ENCODE data around the gene DNER. TPM values are rescaled to one million over a fixed set of nuclear protein-coding genes. Genes with fewer than 3 reads are reported as not detected.

DNER gene
- total and polyA plus RNA-seq, 10 of the 15 experiments (the other 5 are each of a cell fraction or from before 2014, with no cell fraction given) = 0.04 to 0.08 (median 0.07) TPM; not detected in 7

DNA sequence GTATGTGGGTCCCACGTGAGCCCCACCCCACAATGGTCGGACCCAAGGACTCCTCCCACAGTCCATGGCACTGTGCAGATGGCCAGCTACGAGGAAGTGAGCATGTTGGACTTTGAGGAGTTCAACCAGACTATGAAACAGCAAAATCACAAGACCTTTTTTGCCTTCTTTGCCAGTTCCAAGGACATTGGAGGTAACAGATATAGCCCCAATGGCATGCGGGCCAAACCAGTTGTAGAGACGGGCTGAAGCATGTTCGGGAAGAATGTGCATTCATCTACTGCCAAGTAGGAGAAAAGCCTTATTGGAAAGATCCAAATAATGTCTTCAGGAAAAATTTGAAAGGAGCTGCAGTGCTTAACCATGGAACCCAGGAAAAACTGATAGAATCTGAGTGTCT lies 12.6 kb downstream of the DNER start:
- Histone ChIP-seq H3K4me1 (ENCODE audit: control insufficient read depth, insufficient read depth, low read length) (no peaks in the 10 kb centered on the region), H3K27ac (ENCODE audit: control insufficient read depth, insufficient read depth) (no peak overlapping the region), H3K4me3 (no peak overlapping the region), H2AFZ (ENCODE audit: control insufficient read depth, low read depth, low read length) (no peak overlapping the region), H3K9ac (ENCODE audit: control insufficient read depth, insufficient read depth, low read length) (no peak overlapping the region), H3K27me3 (replicated peaks in 1 of 2; ENCODE audit: control insufficient read depth in 2 of 2, insufficient read depth in 2 of 2, low read length in 1 of 2) (no peaks in the 10 kb centered on the region; a peak in 1 of 4 replicates), H3K79me2 (ENCODE audit: control insufficient read depth, insufficient read depth, low read length) (no peaks in the 10 kb centered on the region), H3K4me2 (ENCODE audit: control insufficient read depth, insufficient read depth) (no peak overlapping the region), H4K20me1 (ENCODE audit: control insufficient read depth, insufficient read depth) (no peaks in the 10 kb centered on the region), H3K36me3 (ENCODE audit: control insufficient read depth in 2 of 2, insufficient read depth in 2 of 2, low read length in 1 of 2) (no peaks in the 10 kb centered on the region), H3K9me3 (replicated peaks; ENCODE audit: control insufficient read depth, insufficient read depth, low read length) (no peaks in the 10 kb centered on the region)
- no TSS peak for BruUV-seq (replicated peaks)
- TF ChIP-seq TCF7 (IDR thresholded peaks at IDR 0.05; ENCODE audit: borderline replicate concordance) (no peak), SMC3 (IDR thresholded peaks at IDR 0.05; ENCODE audit: borderline replicate concordance, low read length) (no peak), NR2C1 (IDR thresholded peaks at IDR 0.05) (no peak), CHD2 (IDR thresholded peaks at IDR 0.05; ENCODE audit: borderline replicate concordance, low read depth, low read length) (no peak), KAT2A (conservative IDR thresholded peaks at IDR 0.05; ENCODE audit: control insufficient read depth, low read depth, low read length) (no peak)
- TF ChIP-seq, protein P1, sequence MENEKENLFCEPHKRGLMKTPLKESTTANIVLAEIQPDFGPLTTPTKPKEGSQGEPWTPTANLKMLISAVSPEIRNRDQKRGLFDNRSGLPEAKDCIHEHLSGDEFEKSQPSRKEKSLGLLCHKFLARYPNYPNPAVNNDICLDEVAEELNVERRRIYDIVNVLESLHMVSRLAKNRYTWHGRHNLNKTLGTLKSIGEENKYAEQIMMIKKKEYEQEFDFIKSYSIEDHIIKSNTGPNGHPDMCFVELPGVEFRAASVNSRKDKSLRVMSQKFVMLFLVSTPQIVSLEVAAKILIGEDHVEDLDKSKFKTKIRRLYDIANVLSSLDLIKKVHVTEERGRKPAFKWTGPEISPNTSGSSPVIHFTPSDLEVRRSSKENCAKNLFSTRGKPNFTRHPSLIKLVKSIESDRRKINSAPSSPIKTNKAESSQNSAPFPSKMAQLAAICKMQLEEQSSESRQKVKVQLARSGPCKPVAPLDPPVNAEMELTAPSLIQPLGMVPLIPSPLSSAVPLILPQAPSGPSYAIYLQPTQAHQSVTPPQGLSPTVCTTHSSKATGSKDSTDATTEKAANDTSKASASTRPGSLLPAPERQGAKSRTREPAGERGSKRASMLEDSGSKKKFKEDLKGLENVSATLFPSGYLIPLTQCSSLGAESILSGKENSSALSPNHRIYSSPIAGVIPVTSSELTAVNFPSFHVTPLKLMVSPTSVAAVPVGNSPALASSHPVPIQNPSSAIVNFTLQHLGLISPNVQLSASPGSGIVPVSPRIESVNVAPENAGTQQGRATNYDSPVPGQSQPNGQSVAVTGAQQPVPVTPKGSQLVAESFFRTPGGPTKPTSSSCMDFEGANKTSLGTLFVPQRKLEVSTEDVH (IDR thresholded peaks at IDR 0.05; ENCODE audit: low read depth, partially characterized antibody) = no peak
- no peak for DNase-seq (ENCODE audit: low read depth, low spot score)
- SMC1A ChIA-PET (ENCODE audit: uncharacterized antibody, unreplicated experiment) = no interaction called here
- WGBS (ENCODE audit: insufficient coverage, insufficient replicate concordance, low lambda C conversion rate, missing lambda C conversion rate) = 37% methylated on average over 6 of the region's 6 CpGs
- no peak for FAIRE-seq
- intact Hi-C loops (cut with micrococcal nuclease; ENCODE audit: unreplicated experiment) = no loop called here
- ATAC-seq = no peak
- POLR2A ChIA-PET = no interaction called here
- in situ Hi-C loops (cut with MboI) = no loop called here
- CTCF ChIA-PET = no interaction called here
- RAD21 ChIA-PET (ENCODE audit: unreplicated experiment) = no interaction called here
